CD4-positive, alpha-beta T cell treated with Interleukin-17A for 1 hour (primary cell): Measurements from ENCODE around the gene TMEM266.
A peak's percentile ranks its signal among the peaks of the same experiment; 100 is the strongest.

ENCODE experiments used
- DNase-seq: peaks from one replicate; pipeline ENCODE4 v3.0.0-alpha.2; 2020

Gene TMEM266

DNA sequence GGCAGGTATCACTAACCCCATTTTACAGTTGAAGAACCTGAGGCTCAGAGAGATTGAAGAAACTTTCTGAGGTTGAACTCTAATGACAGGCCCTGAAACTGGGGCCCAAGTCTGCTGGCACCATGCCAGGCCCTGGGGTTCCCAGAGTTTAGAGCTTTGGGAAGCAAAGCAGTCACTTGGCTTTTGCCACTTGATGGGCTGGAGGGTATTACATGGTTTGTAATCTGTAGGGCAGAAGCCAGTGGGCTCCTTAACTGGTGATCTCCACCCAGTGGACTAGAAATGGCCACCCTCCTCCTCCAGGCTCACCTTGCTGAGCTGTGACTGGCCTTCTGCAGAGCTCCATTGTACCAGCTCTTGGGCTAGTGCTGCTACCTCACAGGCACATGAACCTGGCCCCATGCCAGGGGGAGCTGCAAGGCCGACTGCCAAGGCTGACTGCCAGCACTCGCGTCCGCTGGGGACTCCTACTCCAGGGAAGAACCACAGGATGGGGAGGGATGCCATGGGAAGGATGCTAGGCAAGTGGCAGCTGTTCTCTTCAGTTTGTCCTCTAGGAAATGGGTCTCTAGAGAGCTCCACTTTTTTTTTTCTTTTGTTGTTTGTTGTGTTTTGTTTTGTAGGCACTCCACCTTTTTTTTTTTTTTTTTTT lies 146.7 kb downstream of the TMEM266 start:
- DNase-seq: no peak

GRCh38 chr15:76208084-76208785 lies 148.4 kb downstream of the TMEM266 start:
- DNase-seq: no peak

- no peak for DNase-seq
Measured at GRCh38 chr15:76208786-76209424, 149.1 kb downstream of the TMEM266 start.

DNA sequence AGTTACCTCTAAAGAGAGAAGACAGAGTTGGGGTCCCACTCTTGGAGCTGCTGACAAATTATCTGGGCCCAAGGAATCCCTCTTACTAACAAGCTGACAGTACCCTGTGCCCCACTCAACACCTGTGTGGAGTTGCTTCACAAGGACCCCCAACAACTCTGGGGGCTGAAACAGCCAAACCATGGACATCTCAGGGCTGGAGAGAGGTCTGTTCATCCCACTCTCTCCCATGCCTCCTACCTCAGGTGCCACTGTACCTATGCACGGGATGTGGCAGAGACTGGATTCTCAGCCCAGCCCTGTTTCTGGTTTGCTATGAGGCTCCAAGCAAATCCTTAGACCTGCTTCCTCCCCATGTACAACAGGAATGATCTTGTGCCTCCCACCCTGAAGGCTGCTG lies 149.7 kb downstream of the TMEM266 start:
- DNase-seq: no peak

DNA sequence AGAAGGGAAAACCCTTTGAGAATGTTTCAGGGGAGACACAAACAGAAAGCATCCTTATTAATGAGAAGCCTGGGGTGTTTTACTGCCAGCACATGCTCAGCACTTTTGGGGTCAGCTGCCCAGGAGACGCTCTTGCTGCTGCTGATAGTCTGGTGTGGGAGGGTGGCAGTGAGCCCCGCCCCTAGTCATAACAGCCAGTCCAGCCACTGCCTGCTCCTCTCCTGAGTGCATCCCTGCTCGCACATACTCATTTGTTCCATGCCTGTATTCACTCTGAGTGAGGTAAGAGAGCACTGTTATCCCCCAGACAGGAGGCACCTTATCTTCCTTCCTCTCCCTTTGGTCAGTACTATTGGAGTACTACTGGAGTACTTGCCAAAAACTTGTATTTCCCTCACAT lies 150.2 kb downstream of the TMEM266 start:
- DNase-seq: no peak

DNA sequence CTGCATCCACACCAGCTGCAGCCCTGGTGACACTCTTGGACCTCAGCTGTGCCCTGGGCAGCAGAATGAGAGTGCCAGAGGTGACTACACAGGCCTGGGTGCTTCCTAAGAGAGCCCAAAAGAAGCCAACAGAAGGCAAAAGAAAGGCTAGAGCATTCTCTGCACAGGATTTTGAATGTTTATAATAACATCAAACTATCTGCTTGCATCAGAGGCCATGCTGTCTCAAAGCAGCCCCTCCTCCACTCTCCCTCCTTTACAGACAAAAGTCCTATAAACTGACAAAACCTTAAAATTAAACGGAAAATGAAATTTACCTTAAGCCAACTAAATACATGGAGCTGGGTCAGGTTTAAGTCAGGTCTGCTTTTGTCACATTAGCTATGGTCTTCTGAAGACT lies 155.8 kb downstream of the TMEM266 start:
- DNase-seq: no peak

DNA sequence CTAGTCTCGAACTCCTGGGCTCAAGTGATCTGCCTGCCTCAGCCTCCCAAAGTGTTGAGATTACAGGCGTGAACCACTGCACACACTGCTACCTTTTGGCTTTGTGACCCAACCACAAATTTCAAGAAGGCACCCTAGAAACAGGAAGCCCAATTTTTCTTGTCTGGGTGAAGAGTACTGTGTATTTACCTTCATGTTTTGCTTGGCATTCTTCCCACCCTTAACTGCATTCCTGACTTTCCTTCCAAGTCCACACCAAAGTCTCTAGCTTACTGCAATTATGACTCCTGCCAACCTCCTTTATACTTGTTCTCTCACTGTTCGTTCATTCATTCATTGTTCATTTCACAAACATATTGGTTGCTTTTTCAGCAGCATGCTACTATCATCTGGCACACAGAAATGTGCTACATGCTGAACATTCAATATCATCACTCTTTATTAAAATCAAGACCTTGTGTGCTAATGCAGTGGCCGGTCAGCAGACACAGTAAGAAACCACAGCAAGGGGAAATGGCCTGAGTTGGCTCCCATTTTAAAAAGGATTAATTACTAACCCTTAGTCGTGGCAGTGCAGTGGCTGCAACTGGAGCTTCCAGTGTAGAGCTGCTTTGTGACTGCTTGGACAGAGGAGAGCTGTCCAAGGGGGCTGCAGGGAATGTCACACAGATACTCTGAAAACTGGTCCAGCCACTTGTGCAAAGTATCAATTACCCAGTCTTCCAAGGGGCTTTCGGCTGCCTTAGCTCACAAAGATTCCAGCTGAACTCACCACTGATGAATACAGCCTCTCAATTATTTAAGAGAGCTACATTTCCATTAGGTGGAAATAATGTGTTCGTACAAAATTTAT lies 157.5 kb downstream of the TMEM266 start:
- DNase-seq: no peak

GRCh38 chr15:76217882-76218217 lies 158.1 kb downstream of the TMEM266 start:
- DNase-seq: no peak

GRCh38 chr15:76221085-76221767 lies 161.4 kb downstream of the TMEM266 start:
- DNase-seq: no peak

GRCh38 chr15:76222159-76222558 lies 162.4 kb downstream of the TMEM266 start:
- no peak for DNase-seq

DNA sequence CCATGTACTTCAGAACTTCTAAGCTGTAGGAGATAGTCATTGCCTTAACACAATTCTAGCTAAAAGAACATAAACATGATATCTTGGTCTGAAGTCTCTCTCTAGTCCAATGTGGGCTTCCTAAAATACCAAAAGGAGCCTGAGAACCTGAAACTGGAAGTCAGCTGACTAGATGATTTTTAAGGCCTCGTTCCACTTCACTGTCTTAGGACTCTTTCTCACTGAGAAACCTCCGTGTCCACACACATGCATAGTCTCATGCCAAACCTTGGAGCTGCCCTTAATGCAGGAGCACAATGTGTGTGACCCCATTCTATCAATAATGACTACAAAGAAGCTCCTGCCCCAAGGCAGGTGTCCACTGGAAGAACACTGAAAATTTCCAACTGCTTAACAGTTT lies 163.7 kb downstream of the TMEM266 start:
- no peak for DNase-seq

DNA sequence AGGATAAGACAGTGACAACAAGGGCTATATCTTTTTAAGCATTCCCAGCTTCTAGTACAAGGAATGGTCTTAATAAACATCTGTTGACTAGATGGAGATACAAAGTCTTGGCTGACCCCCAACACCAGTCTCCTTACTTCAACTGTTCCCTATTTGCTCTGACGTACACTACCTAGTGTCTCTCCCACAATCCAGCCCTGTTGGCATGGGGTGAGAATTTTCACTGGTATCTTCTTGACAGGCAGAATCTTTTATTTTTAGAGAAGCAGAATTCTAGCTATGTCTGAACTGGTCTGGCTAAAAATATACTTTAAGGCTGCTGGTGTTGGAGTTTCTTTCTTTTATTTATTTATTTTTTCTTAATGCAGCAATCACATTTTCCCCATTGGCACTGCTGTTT lies 169.5 kb downstream of the TMEM266 start:
- no peak for DNase-seq

DNA sequence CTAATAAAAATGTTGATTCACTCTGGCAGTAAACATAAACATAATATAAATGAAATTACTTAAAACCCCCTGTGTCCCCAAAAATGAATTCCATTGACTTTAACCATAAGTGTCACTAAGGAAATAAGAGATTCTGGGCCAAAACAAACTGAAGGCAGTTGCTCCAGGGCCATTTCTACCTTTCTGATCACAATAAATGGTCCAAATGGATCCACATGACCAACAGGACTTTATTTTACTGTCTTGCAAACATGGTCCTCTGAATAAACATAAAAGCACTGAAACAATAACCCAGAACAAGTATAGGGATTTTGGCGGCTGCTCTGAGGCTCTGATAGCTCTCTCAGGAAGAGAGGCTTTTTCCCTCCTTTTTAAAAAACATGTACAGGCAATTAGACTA lies 174.1 kb downstream of the TMEM266 start:
- DNase-seq: no peak

- DNase-seq: no peak
Measured at GRCh38 chr15:76234337-76234889, 174.6 kb downstream of the TMEM266 start.

- DNase-seq: peak; percentile 58
Measured at GRCh38 chr15:76235186-76235826, 175.5 kb downstream of the TMEM266 start.

GRCh38 chr15:76236350-76236749 lies 176.6 kb downstream of the TMEM266 start:
- DNase-seq: no peak

DNA sequence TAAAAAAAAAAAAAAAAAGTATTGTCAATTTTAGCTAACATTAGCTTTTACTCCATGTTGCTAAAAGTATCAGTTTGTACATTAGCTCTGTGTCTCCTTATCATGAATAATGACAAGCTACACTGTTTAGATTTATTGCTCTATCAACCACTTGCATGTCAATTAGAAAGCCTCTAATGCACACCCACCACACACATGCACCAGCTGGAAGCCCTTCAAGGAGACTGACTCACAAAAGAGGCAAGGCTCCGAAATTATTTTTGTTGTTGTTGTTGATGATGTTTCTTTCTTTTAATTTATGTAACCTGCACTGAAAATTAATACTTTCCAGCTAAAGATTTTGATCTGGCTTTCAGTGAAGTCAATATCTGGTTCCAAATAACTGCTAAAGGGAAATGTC lies 180.0 kb downstream of the TMEM266 start:
- no peak for DNase-seq

DNA sequence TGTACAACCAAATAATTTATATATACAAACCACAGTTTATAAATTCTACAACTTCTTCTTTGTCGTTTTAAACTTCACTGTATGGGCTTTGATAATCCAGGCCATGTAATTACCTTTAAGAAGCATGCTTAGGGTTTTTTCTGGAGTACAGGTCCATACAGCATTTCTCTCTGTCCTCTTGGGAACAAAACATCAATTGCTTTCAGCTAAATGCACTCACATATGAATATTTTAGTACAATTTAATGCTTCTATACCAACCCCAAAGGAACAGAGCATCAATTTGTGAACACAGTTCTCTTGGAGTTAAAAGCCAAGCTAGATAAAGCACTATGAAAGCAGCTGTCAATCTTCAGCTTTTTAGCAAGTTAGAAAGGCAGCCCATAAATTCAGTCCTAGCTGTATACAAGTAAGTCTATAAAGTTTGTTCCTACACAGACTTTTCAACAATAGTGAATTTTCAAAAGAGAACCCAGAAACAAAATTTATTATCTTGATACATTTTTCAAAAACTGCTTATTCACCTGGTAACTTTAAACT lies 185.4 kb downstream of the TMEM266 start:
- no peak for DNase-seq

DNA sequence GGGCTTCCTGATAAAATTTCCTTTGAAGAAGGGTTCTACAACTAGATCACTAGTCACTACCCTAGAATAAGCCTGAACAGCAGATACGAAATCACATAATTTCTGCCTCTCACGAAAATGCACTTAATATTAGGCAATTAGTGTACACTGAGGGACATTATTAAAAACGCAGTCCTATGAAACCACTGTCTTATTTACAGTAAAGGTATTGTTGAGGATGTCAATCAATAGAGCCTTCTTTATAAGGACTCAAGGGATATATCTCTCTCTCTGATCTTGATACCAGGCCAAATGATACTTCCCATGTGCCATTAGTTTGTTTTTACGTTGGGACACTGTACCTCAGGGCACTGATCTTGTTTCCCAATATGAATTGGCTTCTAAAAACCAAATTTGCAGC lies 191.9 kb downstream of the TMEM266 start:
- no peak for DNase-seq

DNA sequence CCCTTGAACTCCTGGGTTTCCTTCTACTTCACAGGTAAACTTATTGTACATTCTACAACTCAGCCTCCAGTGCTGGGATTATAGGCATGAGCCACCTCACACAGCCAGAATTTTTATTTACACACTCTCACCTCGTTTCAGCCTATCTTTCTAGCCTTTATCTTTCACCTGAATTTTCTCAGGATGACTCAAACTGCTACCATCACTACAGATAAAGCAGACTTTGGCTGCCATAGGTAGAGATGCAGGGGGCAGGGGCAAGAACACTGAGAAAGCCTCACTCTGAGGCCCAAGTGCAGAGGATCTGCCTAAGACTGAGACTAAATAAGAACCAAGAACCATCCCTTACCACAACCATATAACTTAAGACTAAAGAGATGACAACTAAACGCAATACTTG lies 192.5 kb downstream of the TMEM266 start:
- DNase-seq: no peak

DNA sequence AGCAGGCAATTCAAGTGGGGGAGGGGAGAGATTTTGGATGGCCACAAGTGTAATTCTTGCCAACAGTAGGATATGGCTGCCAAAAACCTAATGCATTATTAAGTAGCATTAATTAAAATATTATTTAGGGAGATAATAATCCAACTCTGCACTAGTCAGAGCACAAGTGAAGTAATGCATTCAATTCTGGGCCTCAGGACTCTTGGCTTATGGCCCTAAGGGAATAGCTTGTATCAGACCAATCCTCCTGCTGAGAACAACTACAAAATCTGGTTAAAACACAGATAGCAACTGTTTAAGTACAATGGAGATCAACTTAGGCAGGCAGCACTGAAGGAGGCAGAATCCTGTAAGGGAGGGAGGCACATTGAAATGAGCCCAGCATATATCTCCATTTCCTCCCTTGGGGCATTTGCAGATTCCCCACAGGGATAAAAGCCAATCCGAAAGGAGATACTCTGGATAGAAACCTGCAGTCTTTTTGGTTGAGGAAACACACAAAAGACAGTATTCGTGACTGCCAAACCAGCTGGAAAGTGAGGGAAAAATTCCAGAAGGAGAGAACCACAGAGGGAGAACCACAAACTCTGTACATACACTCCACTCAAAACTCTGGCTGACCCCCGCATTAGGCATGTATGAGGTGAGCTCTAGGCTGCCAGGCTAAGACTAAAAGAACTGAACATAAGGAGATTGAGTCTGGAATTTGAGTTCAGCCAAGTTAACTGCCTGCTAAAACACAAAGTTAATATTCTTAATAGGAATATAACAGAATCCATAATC lies 194.1 kb downstream of the TMEM266 start:
- DNase-seq: no peak
